Fibroblast of the aortic adventitia (primary cell): Measurements from ENCODE around the gene HMCN2. TPM values are rescaled to one million over a fixed set of nuclear protein-coding genes. Genes with fewer than 3 reads are reported as not detected.

Experiments used
- DNase-seq: peaks from one replicate; pipeline ENCODE4 v3.0.0-alpha.2; 2010; ENCODE audit warnings: low read depth
- H3K4me3 ChIP-seq: 2 replicates; pipeline ENCODE4 v1.5.1; 2011; ENCODE audit warnings: low read depth, mild to moderate bottlenecking, control low read depth, low read length, moderate library complexity
- CTCF ChIP-seq: IDR thresholded peaks from 2 replicates; pipeline ENCODE4 v1.5.1; 2011; ENCODE audit warnings: mild to moderate bottlenecking, low read length, control low read depth, inconsistent platforms; ENCODE audit not compliant: insufficient read depth
- total RNA-seq: library from RNA; depleted of rRNA; stranded (reverse); fragments of >200 nt; gene quantifications from 2 replicates; pipeline ENCODE4 v1.2.3, GENCODE V29; 2012; ENCODE audit warnings: low replicate concordance

Gene HMCN2
- total RNA-seq, 1 donor, result not detected

DNA sequence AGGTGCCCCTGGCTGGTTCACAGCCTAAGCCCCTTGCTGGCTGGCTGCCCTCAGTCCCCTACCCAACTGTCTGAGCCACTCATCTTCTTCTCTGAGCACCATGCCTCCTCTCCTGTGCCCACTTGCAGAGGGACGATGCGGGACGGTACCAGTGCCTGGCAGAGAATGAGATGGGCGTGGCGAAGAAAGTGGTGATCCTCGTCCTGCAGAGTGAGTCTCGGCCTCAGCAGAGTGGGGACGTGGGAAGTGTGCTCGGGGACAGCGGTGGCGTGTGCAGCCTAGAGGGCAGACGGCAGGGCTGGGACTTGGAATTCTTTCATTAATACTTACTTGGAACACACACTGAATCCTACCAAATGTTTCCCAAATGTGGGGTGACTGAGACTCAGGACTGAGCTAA, 144.9 kb downstream of the HMCN2 start:
- no peak for TF ChIP-seq CTCF
- no peak for DNase-seq
- H3K4me3 ChIP-seq, result no peak overlapping the region

DNA sequence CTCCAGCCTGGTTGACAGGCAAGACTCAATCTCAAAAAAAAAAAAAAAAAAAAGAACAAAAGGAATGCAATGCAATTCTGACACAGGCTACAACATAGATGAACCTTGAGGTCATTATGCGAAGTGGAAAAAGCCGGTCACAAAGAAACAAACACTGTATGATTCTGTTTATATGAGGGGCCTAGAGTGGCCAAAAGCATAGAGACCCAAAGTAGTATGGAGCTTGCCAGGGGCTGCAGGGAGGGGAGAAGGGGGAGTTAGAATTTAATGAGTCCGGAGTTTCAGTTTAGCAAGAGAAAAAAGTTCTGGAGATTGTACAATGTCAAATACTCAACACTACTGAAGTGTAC, 146.0 kb downstream of the HMCN2 start:
- DNase-seq, result no peak
- H3K4me3 ChIP-seq, result no peak overlapping the region

GRCh38 chr9:130414081-130414731, 148.6 kb downstream of the HMCN2 start:
- TF ChIP-seq CTCF, result no peak
- no peak overlapping the region for H3K4me3 ChIP-seq
- DNase-seq, result no peak

More for the DNA sequence above, 146.0 kb downstream of the HMCN2 start:
- TF ChIP-seq CTCF, result no peak

- no peak overlapping the region for H3K4me3 ChIP-seq
- no peak for TF ChIP-seq CTCF
- DNase-seq, result peak; percentile 4
Observed at GRCh38 chr9:130414910-130415746, 149.6 kb downstream of the HMCN2 start.

DNA sequence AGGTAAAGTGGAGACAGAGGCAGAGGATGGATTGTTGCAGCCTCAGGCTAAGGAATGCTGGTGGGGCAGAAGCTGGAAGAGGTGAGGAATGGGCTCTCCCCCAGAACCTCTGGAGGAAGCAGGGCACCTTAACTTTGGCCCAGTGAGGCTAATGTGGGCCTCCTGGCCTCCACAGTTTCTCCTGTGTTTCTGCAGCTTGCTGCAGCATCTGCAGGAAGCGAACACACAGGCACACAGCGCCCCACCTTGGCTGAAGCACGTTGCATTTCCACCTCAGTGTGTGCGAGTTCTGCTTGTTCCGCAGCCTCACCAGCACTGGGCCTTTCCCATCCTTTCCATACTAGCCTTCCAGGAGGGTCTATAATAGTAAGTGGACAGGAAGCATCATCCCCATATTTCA, 152.0 kb downstream of the HMCN2 start:
- TF ChIP-seq CTCF, result no peak

GRCh38 chr9:130418776-130419175, 153.2 kb downstream of the HMCN2 start:
- DNase-seq, result no peak
- TF ChIP-seq CTCF, result no peak
- H3K4me3 ChIP-seq, result no peak overlapping the region

More for the DNA sequence above, 152.0 kb downstream of the HMCN2 start:
- DNase-seq, result no peak
- H3K4me3 ChIP-seq, result no peak overlapping the region
